KBM-7 (cell line): ENCODE results near the gene OMA1.
A peak's percentile ranks its signal among the peaks of the same experiment; 100 is the strongest.

Experiments used
- DNase-seq: peaks from one replicate; pipeline ENCODE4 v3.0.0-alpha.2; 2015
- in situ Hi-C: fragments of 300-500 bp; cut with MboI; formaldehyde crosslinking; loops from 2 replicates; pipeline ENCODE4 v1.14.3; 2020; ENCODE audit warnings: low sequenced_read_pairs, low pct_unique_long_range_greater_than_20kb, mixed read lengths

The OMA1 gene

GRCh38 chr1:58469476-58469875 is 77.0 kb downstream of the OMA1 start:
- in situ Hi-C loops: no loop called here
- DNase-seq: no peak

GRCh38 chr1:58469016-58469415 is 77.5 kb downstream of the OMA1 start:
- in situ Hi-C loops: no loop called here
- DNase-seq: no peak

GRCh38 chr1:58468612-58469011 is 77.9 kb downstream of the OMA1 start:
- no peak for DNase-seq
- in situ Hi-C loops: no loop called here

- in situ Hi-C loops: no loop called here
- DNase-seq: no peak
Observed at GRCh38 chr1:58466630-58467241, 79.8 kb downstream of the OMA1 start.

DNA sequence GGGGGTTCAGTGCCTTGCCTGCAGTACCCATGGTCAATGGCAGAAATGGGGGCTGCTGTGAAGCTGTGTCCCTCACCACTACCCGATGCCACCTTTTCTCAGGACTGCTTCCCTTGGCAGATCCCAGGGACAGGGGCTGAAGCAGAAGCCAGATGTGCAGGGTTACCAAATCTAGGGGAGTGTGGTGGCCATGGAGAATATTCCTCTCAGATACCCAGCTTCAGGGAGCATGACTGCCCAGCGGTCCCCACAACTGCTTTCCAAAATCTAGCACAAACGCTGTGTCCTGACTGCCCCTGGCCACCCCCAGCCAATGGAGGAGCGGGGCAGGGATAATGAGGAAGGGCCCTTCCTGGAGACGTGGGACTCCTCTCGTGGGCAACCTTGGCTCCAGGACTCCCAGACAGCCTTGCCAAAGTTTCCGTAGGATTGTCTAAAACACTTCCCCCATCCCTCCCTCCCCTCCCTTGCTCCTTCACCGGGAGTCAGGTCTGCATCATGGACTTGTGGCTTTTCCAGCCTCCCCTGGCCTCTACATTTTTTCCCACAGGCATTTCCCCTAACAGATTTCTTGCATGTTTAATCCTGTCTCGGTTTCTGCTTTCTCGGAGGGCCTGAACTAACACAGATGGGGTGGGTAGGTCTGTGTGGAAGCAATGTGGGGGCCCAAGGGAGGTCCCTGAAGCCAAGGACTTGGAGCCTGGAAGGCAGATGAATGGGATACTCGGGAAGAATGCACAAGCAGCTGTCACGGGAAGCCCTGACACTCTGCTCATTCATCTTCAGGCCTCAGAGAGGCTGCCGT is 80.5 kb downstream of the OMA1 start:
- in situ Hi-C loops: no loop called here
- DNase-seq: no peak

- in situ Hi-C loops: no loop called here
- DNase-seq: no peak
Observed at GRCh38 chr1:58465176-58465575, 81.3 kb downstream of the OMA1 start.

DNA sequence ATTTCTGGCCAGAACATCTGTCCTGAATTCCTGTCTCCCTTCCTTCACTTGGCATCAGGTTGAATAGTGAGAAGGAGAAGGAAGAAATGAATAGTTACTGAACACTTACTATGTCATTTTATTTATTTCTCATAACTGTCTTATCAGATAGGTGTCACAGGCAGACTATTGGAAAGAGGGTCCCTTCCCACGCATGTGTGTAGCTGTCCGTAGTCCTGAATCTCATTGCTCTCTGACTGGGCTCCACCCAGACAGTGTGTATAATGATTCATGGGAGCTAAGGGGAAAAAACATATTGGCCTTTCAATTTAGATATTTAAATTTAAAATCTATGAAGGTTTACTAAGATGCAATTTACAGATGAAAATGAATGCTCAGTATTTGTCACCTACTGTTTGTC is 86.1 kb downstream of the OMA1 start:
- in situ Hi-C loops: no loop called here
- peak; percentile 15 for DNase-seq

DNA sequence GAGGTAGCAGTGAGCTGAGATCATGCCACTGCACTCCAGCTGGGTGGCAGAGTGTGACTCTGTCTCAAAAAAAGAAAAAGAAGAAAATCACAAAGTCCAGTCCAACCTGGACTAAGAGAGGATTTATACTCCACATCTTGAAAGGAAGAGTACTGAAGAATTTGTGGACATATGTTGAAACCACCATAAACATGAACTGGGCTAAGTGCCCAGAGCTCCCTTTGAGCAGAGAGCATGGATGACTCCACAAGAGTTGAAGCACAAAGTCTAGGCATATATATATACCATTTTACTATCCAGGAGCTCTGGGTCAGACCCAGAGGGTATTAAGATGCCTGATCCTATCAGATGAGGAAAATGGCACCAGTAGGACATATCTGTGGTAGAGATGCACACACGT is 86.6 kb downstream of the OMA1 start:
- no peak for DNase-seq
- in situ Hi-C loops: no loop called here

- in situ Hi-C loops: no loop called here
- no peak for DNase-seq
Observed at GRCh38 chr1:58457023-58457635, 89.4 kb downstream of the OMA1 start.

DNA sequence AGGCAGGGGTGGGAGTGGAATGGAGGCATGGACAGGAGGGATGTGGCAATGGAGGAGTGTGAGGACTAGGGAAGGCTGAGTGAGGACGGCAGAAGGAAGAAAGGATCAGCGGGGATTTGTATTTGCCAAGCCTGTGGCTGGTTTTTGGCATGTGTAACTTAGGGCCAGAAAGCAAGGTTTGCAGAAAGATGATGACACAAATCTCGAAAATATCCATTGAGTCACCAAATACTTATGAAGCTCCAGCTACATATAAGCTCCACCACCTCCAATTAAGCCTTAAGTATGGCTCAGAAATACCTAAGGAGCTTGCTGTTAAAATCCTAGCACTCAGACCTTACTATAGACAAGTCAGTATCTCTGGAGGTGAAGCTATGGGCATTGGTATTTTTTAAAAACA is 90.1 kb downstream of the OMA1 start:
- in situ Hi-C loops: no loop called here
- no peak for DNase-seq

DNA sequence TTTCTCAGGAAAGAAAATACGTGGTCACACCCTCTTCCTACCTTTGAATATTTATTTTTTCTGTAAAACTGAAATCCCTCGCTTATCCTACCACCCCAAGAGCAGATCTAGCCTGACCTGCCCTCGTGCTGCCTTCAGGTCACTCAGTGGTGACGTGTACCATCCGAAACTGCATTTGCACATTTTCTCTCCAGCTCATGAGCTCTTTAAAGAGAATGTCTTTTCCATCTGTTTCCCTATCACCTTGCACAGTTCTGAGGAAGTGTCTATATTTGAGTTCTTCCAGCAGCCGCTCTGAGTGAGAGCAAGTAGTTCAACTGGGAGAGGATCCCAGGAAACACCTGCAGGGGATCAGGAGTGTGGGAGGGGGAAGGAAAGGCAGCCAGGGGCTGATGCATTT is 91.7 kb downstream of the OMA1 start:
- DNase-seq: no peak
- in situ Hi-C loops: no loop called here

GRCh38 chr1:58454385-58454784 is 92.1 kb downstream of the OMA1 start:
- DNase-seq: no peak
- in situ Hi-C loops: no loop called here

DNA sequence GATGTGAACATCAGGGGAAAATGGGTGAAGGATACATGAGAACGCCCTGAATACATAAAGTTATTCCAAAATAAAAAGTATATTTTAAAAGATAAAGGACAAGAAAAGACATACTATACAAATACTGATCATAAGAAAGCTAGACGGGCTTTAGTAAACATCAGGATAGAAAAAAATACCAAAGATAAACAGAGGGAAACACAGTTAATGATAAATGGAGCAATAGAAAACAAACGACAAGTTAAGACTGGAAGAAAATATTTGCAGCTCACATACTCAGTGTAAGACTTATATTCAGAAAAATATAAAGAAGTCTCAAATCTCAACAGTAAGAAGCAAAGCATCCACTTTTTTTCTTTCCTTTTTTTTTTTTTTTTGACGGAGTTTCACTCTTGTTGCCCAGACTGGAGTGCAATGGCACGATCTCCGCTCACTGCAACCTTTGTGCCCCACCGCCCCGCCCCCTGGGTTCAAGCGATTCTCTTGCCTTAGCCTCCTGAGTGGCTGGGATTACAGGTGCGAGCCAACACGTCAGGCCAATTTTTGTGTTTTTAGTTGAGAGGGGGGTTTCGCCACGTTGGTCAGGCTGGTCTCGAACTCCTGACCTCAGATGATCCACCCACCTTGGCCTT is 94.8 kb downstream of the OMA1 start:
- in situ Hi-C loops: no loop called here
- no peak for DNase-seq

GRCh38 chr1:58447886-58448285 is 98.6 kb downstream of the OMA1 start:
- no peak for DNase-seq
- in situ Hi-C loops: no loop called here

- DNase-seq: no peak
- in situ Hi-C loops: no loop called here
Observed at GRCh38 chr1:58447042-58447441, 99.5 kb downstream of the OMA1 start.

DNA sequence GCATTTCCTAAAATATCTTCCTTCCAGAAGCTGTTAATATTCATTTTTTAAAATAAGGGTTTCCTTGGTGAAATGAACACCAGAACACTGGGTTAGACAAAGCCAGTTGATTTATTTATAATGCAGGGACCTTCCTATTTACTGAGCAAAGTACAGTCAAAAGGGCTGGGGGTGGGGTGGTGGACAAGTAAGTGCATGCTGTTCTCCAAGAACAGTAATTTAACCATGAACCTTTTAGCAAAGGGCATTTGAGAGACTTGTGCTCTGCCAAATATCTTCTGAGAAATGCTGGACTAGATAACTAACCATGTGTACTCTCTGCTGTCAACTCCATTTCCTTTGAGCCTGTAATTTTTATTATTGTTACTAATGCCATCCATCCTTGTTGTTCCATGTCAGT is 100.2 kb downstream of the OMA1 start:
- in situ Hi-C loops: no loop called here
- DNase-seq: no peak

GRCh38 chr1:58443986-58444868 is 102.3 kb downstream of the OMA1 start:
- DNase-seq: no peak
- in situ Hi-C loops: no loop called here

- no peak for DNase-seq
- in situ Hi-C loops: no loop called here
Observed at GRCh38 chr1:58442114-58442513, 104.4 kb downstream of the OMA1 start.

DNA sequence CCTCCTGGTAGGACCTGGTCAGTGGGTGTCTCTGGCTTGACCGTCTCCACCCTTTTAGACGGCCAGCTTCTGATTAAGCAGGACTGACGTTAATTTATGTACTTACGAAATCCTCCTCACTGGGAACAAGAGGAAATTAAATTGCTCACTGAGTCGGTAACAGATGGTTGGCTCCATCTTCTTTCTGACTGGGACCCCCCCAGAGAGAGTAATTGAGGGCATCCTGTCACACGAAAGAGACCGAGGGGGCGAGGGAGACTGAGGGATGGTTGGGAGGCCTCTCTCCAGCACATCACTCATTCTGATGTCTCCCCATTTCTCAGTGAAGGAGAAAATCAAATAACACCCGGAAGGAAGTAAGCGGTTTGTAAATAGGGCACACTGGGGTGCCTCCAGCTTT is 104.8 kb downstream of the OMA1 start:
- DNase-seq: no peak
- in situ Hi-C loops: no loop called here
